Pulmonary artery endothelial cell (primary cell): ENCODE data around the gene NTSR1. TPM values are rescaled to one million over a fixed set of nuclear protein-coding genes. Genes with fewer than 3 reads are reported as not detected.

ENCODE experiments used
- total RNA-seq: library from RNA; depleted of rRNA; stranded (reverse); fragments of >200 nt; gene quantifications from 2 replicates; pipeline ENCODE4 v1.2.3, GENCODE V29; 2014

The NTSR1 gene
- total RNA-seq, 1 donor from 2014 or later, result 2.2 TPM

Other genes starting within 250 kb of the NTSR1 start
- 0.07 TPM in 1 of 2 replicates, not detected in the other for gene GATA5, start 232.8 kb upstream of the NTSR1 start, total RNA-seq
- 3.6 and 10.4 TPM in 2 replicates for gene SLCO4A1, start 66.3 kb upstream of the NTSR1 start, total RNA-seq
- 28.9 and 29.8 TPM in 2 replicates for gene MRGBP, start 87.6 kb downstream of the NTSR1 start, total RNA-seq
- gene OGFR, start 96.0 kb downstream of the NTSR1 start, total RNA-seq, result 39.5 and 40.9 TPM in 2 replicates
- gene COL9A3, start 108.2 kb downstream of the NTSR1 start, total RNA-seq, result 0.04 and 0.20 TPM in 2 replicates
- 10.6 and 15.6 TPM in 2 replicates for gene TCFL5, start 153.0 kb downstream of the NTSR1 start, total RNA-seq
- 33.2 and 41.4 TPM in 2 replicates for gene DIDO1, start 217.7 kb downstream of the NTSR1 start, total RNA-seq
- 43.8 and 52.9 TPM in 2 replicates for gene GID8, start 229.3 kb downstream of the NTSR1 start, total RNA-seq
- gene SLC17A9, start 243.9 kb downstream of the NTSR1 start, total RNA-seq, result 9.4 and 15.4 TPM in 2 replicates